COLO668 (cell line): ENCODE measurements around the gene MAPK11.
A peak's percentile ranks its signal among the peaks of the same experiment; 100 is the strongest.

Experiments
- DNase-seq: peaks from one replicate; lab custom pipeline; 2025; ENCODE audit not compliant: unreplicated experiment; lab: John Stamatoyannopoulos, UW

Gene MAPK11

GRCh38 chr22:50250555-50251476 lies 19.4 kb downstream of the MAPK11 start, which contains the start of gene HDAC10:
TSS of gene HDAC10 (minus strand) at chr22:50251265. CDS start at chr22:50251032, 233 bp downstream.
- DNase-seq: peak; percentile 94

DNA sequence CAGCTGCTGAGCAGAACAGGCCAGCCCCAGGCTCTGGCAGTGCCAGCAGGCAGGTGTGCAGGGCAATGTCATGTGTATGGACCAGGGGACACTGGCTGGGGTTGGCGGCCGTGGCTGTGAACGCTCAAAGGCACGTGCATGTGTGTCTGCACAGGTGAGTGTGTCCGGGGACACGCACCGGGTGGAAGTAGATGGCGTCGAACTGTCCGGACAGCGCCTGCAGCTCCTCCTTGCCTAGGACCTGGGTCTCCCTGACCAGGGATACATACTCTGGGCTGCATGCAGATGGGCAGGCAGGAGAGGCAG lies 20.0 kb downstream of the MAPK11 start:
- peak; percentile 39 for DNase-seq

- no peak for DNase-seq
Measured at GRCh38 chr22:50249341-50250248, 20.6 kb downstream of the MAPK11 start.

DNA sequence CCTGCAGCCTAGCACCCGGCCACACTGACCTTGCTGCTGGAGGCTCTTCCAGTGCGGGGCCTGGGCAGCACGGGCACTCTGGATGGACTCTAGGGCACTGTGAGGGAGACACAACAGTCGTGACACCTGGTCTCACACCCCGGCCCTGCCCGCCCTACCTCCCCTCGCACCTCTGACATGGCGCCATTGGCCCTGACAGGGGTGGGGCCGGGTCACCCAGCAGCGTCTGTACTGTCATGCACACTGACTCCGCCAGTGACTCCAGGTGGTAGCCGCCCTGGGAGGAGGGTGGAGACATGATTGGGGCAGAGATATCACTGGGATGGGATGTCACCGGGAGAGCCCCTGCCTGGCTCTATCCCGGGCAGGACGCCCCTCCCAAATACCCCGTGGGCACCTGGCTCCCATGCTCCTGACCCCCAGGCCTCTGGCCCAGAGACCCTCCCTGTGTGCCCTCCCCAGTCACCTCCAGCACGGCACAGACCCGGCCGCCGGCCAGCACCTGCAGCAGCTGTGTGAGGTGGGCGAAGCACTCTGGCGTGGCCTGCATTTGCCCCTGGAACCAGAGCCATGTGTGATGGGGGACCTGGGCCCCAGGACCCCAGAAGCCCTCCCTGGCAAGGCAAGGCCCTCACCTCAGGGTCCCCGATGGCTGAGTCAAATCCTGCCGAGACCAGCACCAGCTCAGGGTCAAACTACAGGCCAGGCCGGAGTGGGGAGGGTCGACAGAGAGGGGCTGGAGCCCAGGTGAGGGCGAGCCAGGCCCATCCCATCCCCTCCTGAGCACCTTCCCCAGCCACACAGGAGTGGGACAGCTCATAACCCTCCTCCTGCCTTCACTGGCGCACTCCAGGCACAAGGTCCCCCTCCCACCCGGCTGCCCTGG lies 21.7 kb downstream of the MAPK11 start:
- peak; percentile 70 for DNase-seq

- DNase-seq: peak; percentile 96
Measured at GRCh38 chr22:50247748-50248147, 22.4 kb downstream of the MAPK11 start.

- peak; percentile 13 for DNase-seq
Measured at GRCh38 chr22:50246242-50247175, 23.7 kb downstream of the MAPK11 start.

DNA sequence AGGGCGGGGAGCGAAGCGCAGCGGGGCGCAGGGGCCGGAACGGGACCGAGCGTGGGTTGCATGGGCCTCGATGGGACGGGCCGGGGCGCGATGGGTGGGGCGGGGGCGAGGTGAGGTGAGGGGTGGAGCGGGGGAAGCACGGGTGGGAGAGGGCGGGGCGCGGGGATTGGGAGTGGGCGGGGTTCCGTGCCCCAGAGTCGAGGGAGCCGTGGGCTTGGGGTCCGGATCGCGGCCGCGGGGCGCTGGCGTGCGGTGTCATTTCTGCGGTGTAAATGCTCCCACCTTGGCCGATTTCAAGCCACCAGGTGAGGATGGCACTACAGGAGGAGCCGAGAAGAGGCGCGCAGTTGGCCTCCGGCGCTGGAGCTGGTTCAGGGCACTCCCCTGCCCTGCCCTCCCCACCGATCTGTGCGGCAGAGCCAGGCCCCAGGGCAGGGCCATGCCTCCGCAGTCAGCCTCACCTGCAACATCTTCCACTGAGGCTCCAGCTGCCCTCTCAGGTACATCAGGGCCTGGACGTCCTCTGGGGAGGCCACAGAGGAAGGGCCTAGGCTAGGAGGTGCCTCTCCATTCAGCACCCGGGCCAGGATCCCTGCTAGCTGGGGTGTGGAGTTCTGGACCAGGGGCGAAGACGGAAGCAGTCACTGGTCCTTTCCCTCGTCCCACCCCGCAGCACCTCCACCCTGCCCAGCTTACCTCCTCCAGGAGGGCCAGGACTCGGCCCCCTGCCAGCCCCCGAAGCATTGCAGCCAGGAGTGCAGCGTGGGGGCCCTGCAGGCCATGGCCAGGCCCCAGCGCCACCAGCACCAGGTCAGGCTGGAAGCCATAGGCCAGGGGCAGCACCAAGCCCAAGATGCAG lies 24.7 kb downstream of the MAPK11 start:
- peak; percentile 58 for DNase-seq

DNA sequence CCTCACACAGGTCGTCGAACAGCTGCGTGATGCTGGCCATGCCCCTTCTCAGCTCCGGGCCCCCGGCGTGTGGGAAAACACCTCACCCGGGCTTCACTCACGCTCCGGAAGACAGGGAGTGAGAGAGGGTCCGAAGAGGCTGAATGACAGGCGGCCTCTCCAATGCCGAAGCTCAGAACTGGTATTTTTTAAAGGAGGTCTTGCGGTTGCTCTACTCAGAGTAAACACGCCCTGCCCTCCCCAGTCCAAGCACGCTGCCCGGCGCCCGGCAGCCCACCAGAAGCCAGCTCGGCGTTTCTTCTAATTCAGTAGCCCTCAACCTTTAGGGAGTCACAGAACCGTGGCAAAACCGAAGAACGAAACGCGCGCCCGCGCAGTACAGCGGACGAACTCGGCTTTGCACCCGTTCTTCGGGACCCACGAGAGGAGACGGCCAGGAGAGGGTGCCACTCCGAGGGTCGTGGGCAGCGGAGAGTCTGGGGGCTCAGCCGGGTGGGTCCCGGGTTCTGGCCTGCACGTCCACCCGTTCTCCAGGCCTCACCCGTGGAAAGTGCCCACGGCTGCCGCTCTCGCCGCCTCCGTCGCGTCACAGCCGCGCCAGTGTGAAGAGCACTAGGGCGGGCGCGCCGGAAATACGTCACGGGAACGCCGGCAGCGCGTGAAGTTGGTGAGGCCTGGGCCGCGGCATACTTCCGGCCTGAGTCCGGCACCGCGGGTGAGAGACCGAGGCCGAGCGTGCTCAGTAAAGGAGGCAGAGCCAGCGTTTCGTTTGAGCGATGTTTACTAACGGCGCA lies 25.6 kb downstream of the MAPK11 start, which contains the start of gene TUBGCP6:
Gene TUBGCP6, minus strand, starts transcription at position 604 of the 794 bp plus-strand sequence. Its CDS starts 564 bp downstream, at position 40.
- DNase-seq: peak; percentile 96

DNA sequence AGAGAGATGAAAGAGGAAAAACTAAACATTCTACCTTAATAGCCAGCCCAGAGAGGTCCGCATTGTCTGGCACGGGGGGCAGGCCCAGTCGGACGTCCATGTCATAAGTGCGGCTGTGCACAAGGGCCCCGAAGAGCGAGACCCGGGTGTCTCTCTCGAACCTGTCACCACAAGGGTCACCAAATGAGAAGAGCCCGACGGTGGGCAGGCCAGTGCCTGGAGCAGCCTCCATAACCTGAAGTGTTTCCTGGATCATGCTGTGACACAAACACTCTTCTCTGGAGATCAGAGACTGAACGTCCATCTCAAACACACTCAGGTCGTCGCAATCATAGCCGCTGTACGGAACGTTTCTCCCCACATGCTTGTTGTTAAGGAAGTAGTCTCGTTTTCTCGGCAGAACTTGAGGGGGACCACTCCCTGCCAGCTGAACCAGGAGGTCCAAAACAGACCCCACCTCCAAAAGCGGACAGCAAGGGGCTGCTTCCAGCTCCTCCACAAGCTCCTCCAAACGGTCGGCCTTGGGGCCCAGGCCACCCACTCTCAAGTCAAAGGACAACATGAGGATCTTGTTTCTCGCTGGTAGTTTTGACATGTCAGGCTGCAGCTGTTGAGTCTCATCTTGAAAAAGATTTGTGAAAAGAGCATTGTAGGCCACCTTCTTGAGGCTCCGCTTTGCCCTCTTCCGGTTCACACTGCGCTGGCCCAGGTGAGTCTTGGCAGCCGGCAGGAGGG lies 26.3 kb downstream of the MAPK11 start:
- DNase-seq: peak; percentile 34

GRCh38 chr22:50242406-50242949 lies 27.7 kb downstream of the MAPK11 start:
- no peak for DNase-seq

DNA sequence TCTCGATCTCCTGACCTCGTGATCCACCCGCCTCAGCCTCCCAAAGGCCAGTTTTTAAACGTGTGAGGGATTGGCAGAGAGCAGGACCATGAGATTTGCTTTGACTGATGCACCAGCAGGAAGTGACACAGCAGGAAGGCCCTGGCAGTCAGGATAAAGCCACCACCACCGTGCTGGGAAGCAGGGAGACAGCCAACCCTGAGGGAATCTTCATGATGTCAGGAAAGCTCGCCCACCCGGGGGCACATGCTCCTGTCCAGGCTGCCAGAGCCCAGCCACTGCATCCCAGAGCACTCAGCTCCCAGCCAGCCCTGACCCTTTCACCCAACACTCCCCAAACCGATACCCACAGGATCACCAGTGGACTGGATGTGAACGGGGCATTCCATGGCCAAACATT lies 31.4 kb downstream of the MAPK11 start:
- DNase-seq: no peak

- peak; percentile 38 for DNase-seq
Measured at GRCh38 chr22:50236731-50237409, 33.3 kb downstream of the MAPK11 start.

DNA sequence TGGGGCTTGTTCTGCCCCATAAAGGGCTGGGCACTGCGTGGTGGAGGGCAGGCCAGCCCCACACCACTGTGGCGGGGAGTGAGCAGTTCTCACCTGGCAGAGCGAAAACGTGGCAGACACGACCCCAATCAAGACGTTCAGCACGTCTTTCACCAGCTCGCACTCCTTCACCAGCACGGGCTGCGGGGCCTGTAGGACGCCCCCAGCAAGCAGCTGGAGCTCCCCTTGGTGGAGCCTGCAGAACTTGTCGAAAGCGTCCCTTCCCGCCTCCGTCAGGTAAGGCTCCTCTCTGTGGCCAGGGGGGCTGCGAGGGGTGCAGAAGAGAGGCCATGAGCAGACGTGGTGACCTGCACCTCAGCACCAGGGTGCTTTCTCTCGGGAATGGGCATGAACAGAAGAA lies 37.0 kb downstream of the MAPK11 start:
- no peak for DNase-seq

DNA sequence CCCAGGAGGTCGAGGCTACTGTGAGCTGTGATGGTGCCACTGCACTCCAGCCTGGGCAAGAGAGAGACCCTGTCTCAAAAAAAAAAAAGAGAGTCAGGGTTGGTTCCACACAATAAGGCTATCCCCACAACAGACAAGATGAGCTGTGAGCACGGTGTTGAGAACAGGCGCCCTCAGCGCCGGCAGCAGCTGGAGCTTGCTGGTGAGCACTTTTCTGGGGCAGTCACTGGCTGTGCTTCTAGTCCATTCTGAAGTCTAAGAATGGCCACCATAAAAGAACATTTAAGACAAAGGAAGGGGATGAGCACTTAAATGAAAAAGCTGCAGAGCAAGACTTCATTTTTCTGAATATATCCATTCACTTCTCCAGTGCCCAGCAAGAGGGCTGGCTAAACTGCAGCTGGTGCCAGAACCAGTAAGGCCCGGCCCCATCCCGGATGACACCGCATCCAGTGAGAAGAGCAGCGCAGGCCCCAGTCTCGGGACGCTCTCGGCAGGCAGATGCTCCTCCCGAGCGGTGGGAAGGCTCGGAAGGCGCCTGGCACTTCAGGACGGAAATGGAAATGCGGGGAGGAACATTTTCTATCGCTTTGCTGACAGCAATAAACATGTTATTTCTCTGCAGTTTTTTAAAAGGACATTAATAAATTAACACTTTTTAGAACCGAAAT lies 37.6 kb downstream of the MAPK11 start:
- no peak for DNase-seq

DNA sequence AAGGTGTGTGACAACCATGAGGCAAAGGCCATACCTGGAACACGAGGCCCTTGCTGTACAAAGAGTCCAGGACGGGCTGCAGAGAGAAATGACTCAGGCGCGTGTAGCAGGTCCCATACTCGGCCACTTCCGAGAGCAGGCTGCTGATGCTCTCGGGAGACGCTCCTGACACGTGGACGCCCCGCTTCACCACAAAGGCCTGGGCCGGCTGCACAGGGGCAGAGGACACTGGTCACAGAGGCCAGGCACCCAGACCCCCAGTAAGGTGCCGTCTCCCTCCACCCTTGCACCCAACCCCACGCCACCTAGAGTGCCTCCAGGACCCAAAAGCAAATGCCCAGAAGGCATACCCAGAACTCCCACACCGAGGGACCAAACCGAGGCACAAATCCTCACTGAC lies 40.8 kb downstream of the MAPK11 start:
- no peak for DNase-seq

DNA sequence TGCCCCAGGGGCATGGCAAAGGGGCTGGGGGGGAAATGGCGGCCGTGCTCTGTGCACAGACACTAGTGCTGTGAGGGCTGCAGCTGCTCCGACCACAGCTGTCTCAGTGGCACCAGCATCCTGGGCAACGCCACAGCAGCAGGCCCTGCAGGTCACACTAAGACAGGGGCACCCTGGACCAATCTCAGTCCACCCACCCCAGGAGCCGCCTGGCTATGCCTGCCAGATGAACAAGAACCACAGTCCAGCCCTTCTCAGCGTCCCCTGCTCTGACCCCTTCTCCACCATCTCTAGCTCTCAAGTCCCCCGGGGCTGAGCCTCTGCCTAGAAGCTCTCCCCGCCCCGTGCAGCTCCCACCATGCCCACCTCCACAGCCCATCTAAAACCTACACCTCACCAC lies 41.8 kb downstream of the MAPK11 start:
- DNase-seq: no peak
